Prostate gland (tissue), 2 donors: Measurements from ENCODE around the gene PRG3. TPM values are rescaled to one million over a fixed set of nuclear protein-coding genes. Genes with fewer than 3 reads are reported as not detected.

Source experiments
- DNase-seq: peaks from one replicate; pipeline ENCODE4 v3.0.0-alpha.2; 2019; ENCODE audit warnings: low spot score
- H3K27ac ChIP-seq, 2 donors: fragments of 200-600 bp; sonication (generic); 2 replicates each; pipeline ENCODE4 v1.5.1; 2017 to 2019
- H3K27me3 ChIP-seq: fragments of 200-600 bp; sonication (generic); replicated peaks from 2 replicates; pipeline ENCODE4 v1.5.1; 2019; ENCODE audit not compliant: insufficient read depth
- H3K36me3 ChIP-seq, 2 donors: fragments of 200-600 bp; sonication (generic); 1 replicate in 1 of 2; 2 replicates in 1 of 2; pipeline versions ENCODE4 v1.5.1 to v1.8.1; 2017 to 2019
- H3K4me1 ChIP-seq: fragments of 200-600 bp; sonication (generic); replicated peaks from 2 replicates; pipeline ENCODE4 v1.5.1; 2019
- H3K4me3 ChIP-seq, 2 donors: fragments of 200-600 bp; sonication (generic); 2 replicates each; pipeline ENCODE4 v1.5.1; 2017 to 2019
- H3K9me3 ChIP-seq: fragments of 200-600 bp; sonication (generic); 2 replicates; pipeline ENCODE4 v1.5.1; 2017
- CTCF ChIP-seq, 4 experiments: fragments of 200-600 bp in 2 of 4; fragments of 450-650 bp in 2 of 4; sonication (generic) in 2 of 4; IDR thresholded peaks; 1 replicate in 3 of 4; 2 replicates in 1 of 4; pipeline ENCODE4 v1.5.1; 2016 to 2019; ENCODE audit warnings: antibody characterized with exemption in 4 of 4, mild to moderate bottlenecking in 2 of 4, moderate library complexity in 2 of 4
- POLR2A ChIP-seq: fragments of 450-650 bp; IDR thresholded peaks from one replicate; pipeline ENCODE4 v1.6.1; 2016; ENCODE audit warnings: antibody characterized with exemption, mild to moderate bottlenecking
- POLR2AphosphoS5 ChIP-seq: sonication (generic); formaldehyde crosslinking; IDR thresholded peaks from one replicate; pipeline ENCODE4 v1.6.1; 2017; ENCODE audit warnings: antibody characterized with exemption
- WGBS: methylation state at CpG from one replicate; pipeline ENCODE4 v1.1.5; 2018; 5-methylcytosine and 5-hydroxymethylcytosine counted together
- intact Hi-C: fragments of 100-400 bp; cut with DNase I; formaldehyde crosslinking; loops from one replicate; pipeline ENCODE4 v1.14.2; 2022
- total RNA-seq, 2 donors: library from RNA; depleted of rRNA; stranded (reverse); fragments of >200 nt; gene quantifications; one replicate each; pipeline ENCODE4 v1.1.0, GENCODE V29; 2016

The PRG3 gene
- total RNA-seq, 2 donors from 2014 or later = not detected

DNA sequence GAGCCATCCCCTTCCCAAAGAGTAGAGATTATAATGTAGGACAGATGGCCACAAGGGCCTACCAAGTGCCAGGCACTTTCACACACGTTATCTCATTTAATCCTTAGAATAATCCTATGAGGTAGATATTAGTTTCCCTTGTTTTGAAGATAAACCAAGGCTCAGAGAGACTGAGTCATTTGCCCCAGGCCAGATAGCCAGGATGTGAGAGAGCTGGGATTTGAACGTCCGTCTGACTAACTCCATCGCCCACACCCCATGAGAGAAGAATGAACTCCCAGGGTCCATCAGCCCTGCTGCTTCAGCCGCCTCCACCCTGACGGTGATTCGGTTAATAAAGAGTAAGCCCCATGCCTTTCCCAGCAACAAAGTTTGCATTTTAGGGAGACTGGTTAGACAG lies 10.7 kb downstream of the PRG3 start:
- intact Hi-C loops = no loop called here
- WGBS = 84% methylated on average over 7 of the region's 7 CpGs
- no peaks in the 10 kb centered on the region for H3K9me3 ChIP-seq
- no peaks in the 10 kb centered on the region for H3K27me3 ChIP-seq
- H3K36me3 ChIP-seq = no peaks in the 10 kb centered on the region
- no peak overlapping the region for H3K4me3 ChIP-seq
- H3K27ac ChIP-seq = no peak overlapping the region
- H3K4me1 ChIP-seq = no peaks in the 10 kb centered on the region
- no peak for DNase-seq
- TF ChIP-seq POLR2AphosphoS5 = no peak
- no peak for TF ChIP-seq POLR2A
- TF ChIP-seq CTCF (IDR thresholded peaks at IDR 0.05) = no peak

DNA sequence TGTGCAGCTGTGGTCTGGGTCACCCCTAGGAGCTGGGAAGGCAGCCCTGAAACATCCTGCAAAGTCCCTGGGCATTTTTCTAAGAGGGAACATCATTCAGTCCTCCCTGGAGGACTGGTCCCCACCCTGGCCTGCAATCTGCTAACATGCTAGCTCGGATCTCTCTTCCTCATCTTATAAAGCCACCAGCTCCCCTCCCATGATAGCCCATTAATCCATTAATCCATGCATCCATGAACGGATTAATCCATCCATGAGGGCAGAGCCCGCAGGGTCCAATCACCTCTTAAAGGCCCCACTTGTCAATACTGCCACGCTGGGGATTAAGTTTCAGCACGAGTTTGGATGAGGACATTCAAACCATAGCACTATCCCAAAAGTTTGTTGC lies 12.1 kb downstream of the PRG3 start:
- no peaks in the 10 kb centered on the region for H3K36me3 ChIP-seq
- no peaks in the 10 kb centered on the region for H3K9me3 ChIP-seq
- no peak for DNase-seq
- 73% methylated on average over 5 of the region's 5 CpGs for WGBS
- no peaks in the 10 kb centered on the region for H3K27me3 ChIP-seq
- intact Hi-C loops = no loop called here
- no peak overlapping the region for H3K4me3 ChIP-seq
- H3K4me1 ChIP-seq = no peaks in the 10 kb centered on the region
- H3K27ac ChIP-seq = no peak overlapping the region
- TF ChIP-seq CTCF (IDR thresholded peaks at IDR 0.05) (no peak), POLR2A (no peak), POLR2AphosphoS5 (no peak)

DNA sequence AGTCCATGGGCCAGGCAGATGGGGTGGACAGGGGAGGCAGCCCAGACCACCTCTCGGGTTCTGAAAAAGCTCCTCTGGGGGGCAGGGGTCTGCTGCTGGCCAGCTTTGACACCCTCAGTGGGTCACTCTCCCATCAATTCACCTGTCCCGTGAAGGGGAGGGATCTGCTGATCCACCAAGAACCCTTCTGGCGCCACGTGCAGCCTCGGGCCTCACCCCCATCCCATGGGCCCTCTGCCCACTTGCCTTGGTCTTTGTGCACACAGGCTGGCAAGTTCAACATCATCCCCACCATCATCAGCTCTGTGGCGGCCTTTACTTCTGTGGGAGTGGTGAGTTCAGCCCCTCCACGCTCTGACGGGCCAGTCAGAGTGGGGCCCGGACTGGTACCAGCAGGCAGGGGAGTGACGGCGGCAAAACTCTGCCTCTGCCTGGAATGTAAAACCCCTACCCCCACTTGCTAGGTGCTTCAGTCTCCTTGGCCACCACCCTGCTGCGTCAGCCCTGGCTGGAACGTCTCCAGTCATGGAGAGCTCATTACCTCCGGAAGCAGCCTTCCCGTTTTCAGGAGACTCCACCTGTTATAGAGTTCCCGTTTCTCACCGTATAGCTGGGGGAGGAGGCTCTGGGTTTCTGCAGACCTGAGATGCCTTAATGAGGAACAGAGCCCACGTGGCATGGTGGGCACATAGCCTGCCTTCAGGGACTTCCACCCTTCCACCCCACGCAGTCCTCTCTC lies 12.7 kb downstream of the PRG3 start:
- DNase-seq = no peak
- Histone ChIP-seq H3K4me3 (no peak overlapping the region), H3K9me3 (no peaks in the 10 kb centered on the region), H3K4me1 (no peaks in the 10 kb centered on the region), H3K27me3 (no peaks in the 10 kb centered on the region), H3K27ac (no peak overlapping the region), H3K36me3 (no peaks in the 10 kb centered on the region)
- 69% methylated on average over 19 of the region's 19 CpGs for WGBS
- intact Hi-C loops = no loop called here
- TF ChIP-seq POLR2AphosphoS5 (no peak), CTCF (IDR thresholded peaks at IDR 0.05) (no peak), POLR2A (no peak)

GRCh38 chr11:57364851-57365660 lies 15.9 kb downstream of the PRG3 start:
- Histone ChIP-seq H3K36me3 (no peaks in the 10 kb centered on the region), H3K4me1 (no peaks in the 10 kb centered on the region), H3K9me3 (no peaks in the 10 kb centered on the region), H3K27me3 (no peaks in the 10 kb centered on the region), H3K27ac (no peak overlapping the region), H3K4me3 (no peak overlapping the region)
- WGBS = 78% methylated on average over 9 of the region's 9 CpGs
- intact Hi-C loops = no loop called here
- TF ChIP-seq POLR2A (no peak), POLR2AphosphoS5 (no peak)
- DNase-seq = no peak

- Histone ChIP-seq H3K4me1 (no peaks in the 10 kb centered on the region), H3K27ac (no peak overlapping the region), H3K36me3 (no peaks in the 10 kb centered on the region), H3K27me3 (no peaks in the 10 kb centered on the region), H3K9me3 (no peaks in the 10 kb centered on the region), H3K4me3 (no peak overlapping the region)
- TF ChIP-seq POLR2A (no peak), POLR2AphosphoS5 (no peak), CTCF (IDR thresholded peaks at IDR 0.05) (no peak)
- no peak for DNase-seq
- WGBS = 42% methylated on average over 7 of the region's 7 CpGs
- intact Hi-C loops = no loop called here
These were observed 17.5 kb downstream of the PRG3 start for GRCh38 chr11:57363131-57364080.
